DND-41 (cell line): ENCODE data around the gene RMND5B.

Experiments
- CTCF ChIP-seq: IDR thresholded peaks from 2 replicates; pipeline ENCODE4 v1.5.1; 2012; ENCODE audit warnings: borderline replicate concordance, low read length, moderate library complexity, mild to moderate bottlenecking; ENCODE audit not compliant: poor library complexity, severe bottlenecking; ENCODE audit errors: extremely low read depth
- EZH2 ChIP-seq: IDR thresholded peaks from 3 replicates; pipeline ENCODE4 v1.6.1; 2012; ENCODE audit warnings: borderline replicate concordance, low read depth, mild to moderate bottlenecking, moderate library complexity, low read length, inconsistent platforms; ENCODE audit not compliant: severe bottlenecking

GRCh38 chr5:178081571-178082243 is 49.1 kb upstream of the RMND5B start:
- TF ChIP-seq CTCF: no peak
- TF ChIP-seq EZH2: no peak
